HCT116 (cell line): ENCODE data around the gene FARP1. TPM values are rescaled to one million over a fixed set of nuclear protein-coding genes. Genes with fewer than 3 reads are reported as not detected.

Source experiments
- ATAC-seq: fragments of 200-7000 bp; cut with Tn5 transposase; 2 replicates; pipeline ENCODE4 v1.9.1; 2020; ENCODE audit warnings: mild to moderate bottlenecking, moderate library complexity
- BruUV-seq: library from RNA; stranded (reverse); fragments of 400-500 nt; replicated peaks from 2 replicates; lab custom pipeline; 2021; lab: Mats Ljungman, UMichigan
- CTCF ChIA-PET: fragments of 300-600 bp; sonication (Branson Sonifier 250); formaldehyde crosslinking; loops from one replicate; lab custom pipeline; 2021; ENCODE audit warnings: antibody characterized with exemption; lab: Charles Lee
- POLR2A ChIA-PET: fragments of 300-600, 350-600 bp; sonication (Branson Sonifier 250); formaldehyde crosslinking; loops from one replicate; lab custom pipeline; 2021; ENCODE audit warnings: antibody characterized with exemption; lab: Charles Lee
- RAD21 ChIA-PET, 2 experiments: fragments of 300-600 bp; sonication (Branson Sonifier 250); formaldehyde crosslinking; loops; one replicate each; lab custom pipeline; 2023; ENCODE audit warnings: low total read pairs in 2 of 2; ENCODE audit not compliant: uncharacterized antibody in 2 of 2, unreplicated experiment in 2 of 2, low non-redundant PET in 1 of 2; lab: Charles Lee
- DNase-seq: peaks from one replicate; pipeline ENCODE4 v3.0.0-alpha.2; 2010; ENCODE audit warnings: low read depth, low spot score
- H2AFZ ChIP-seq: fragments of 200-600 bp; shearing (Covaris generic), sonication (generic); 2 replicates; pipeline ENCODE4 v1.6.1; 2017; ENCODE audit warnings: low read depth, mixed run types, mixed read lengths, antibody characterized with exemption, low read length; ENCODE audit not compliant: poor library complexity, severe bottlenecking
- H3K27ac ChIP-seq: 2 replicates; pipeline ENCODE4 v1.5.1; 2012; ENCODE audit warnings: low read depth, low read length
- H3K27me3 ChIP-seq: fragments of 200-600 bp; sonication (generic); 2 replicates; pipeline ENCODE4 v1.6.1; 2016; ENCODE audit warnings: mixed run types, low read length, mixed read lengths; ENCODE audit not compliant: insufficient read depth
- H3K36me3 ChIP-seq, 2 experiments: fragments of 200-500 bp in 1 of 2; fragments of 200-600 bp in 1 of 2; sonication (Bioruptor generic) in 1 of 2; sonication (generic) in 1 of 2; 2 replicates each; pipeline versions ENCODE4 v1.5.1 to v1.6.1; 2014 to 2016; ENCODE audit warnings: low read length in 2 of 2, inconsistent platforms in 1 of 2, mixed read lengths in 1 of 2, mixed run types in 1 of 2; ENCODE audit not compliant: insufficient read depth in 2 of 2, control insufficient read depth in 1 of 2
- H3K4me1 ChIP-seq, 2 experiments: fragments of 200-600 bp in 1 of 2; sonication (generic) in 1 of 2; 2 replicates each; pipeline versions ENCODE4 v1.5.1 to v1.6.1; 2012 to 2017; ENCODE audit warnings: low read length in 2 of 2, inconsistent platforms in 1 of 2, mild to moderate bottlenecking in 1 of 2, mixed read lengths in 1 of 2, mixed run types in 1 of 2, moderate library complexity in 1 of 2; ENCODE audit not compliant: insufficient read depth in 2 of 2, control insufficient read depth in 1 of 2
- H3K4me2 ChIP-seq: fragments of 200-600 bp; sonication (generic); 2 replicates; pipeline ENCODE4 v1.6.1; 2017; ENCODE audit warnings: mixed run types, low read length, mixed read lengths
- H3K4me3 ChIP-seq, 2 experiments: fragments of 200-600 bp in 1 of 2; sonication (generic) in 1 of 2; replicated peaks in 1 of 2; 2 replicates each; pipeline ENCODE4 v1.5.1; 2011 to 2016; ENCODE audit warnings: low read length in 2 of 2, control low read depth in 1 of 2, low read depth in 1 of 2, mild to moderate bottlenecking in 1 of 2, mixed read lengths in 1 of 2, mixed run types in 1 of 2
- H3K79me2 ChIP-seq: fragments of 200-600 bp; sonication (generic); 2 replicates; pipeline ENCODE4 v1.6.1; 2017; ENCODE audit warnings: mild to moderate bottlenecking, mixed run types, low read length, moderate library complexity, mixed read lengths; ENCODE audit not compliant: insufficient read depth
- H3K9ac ChIP-seq: fragments of 200-600 bp; sonication (generic); 2 replicates; pipeline ENCODE4 v1.6.1; 2016; ENCODE audit warnings: low read length, mixed read lengths
- H3K9me2 ChIP-seq: fragments of 200-600 bp; sonication (generic), shearing (Covaris generic); 2 replicates; pipeline ENCODE4 v1.6.1; 2017; ENCODE audit warnings: mixed run types, mild to moderate bottlenecking, moderate library complexity; ENCODE audit not compliant: insufficient read depth
- H3K9me3 ChIP-seq, 2 experiments: fragments of 200-500 bp in 1 of 2; fragments of 200-600 bp in 1 of 2; sonication (Bioruptor generic) in 1 of 2; sonication (generic) in 1 of 2; 2 replicates each; pipeline ENCODE4 v1.6.1; 2014 to 2017; ENCODE audit warnings: low read length in 2 of 2, mixed read lengths in 2 of 2, inconsistent platforms in 1 of 2, low read depth in 1 of 2, mild to moderate bottlenecking in 1 of 2, mixed run types in 1 of 2, moderate library complexity in 1 of 2; ENCODE audit not compliant: control insufficient read depth in 1 of 2, insufficient read depth in 1 of 2
- H4K20me1 ChIP-seq: fragments of 200-600 bp; sonication (generic), shearing (Covaris generic); 2 replicates; pipeline ENCODE4 v1.6.1; 2017; ENCODE audit warnings: mixed run types, mild to moderate bottlenecking, moderate library complexity; ENCODE audit not compliant: insufficient read depth
- CBX3 ChIP-seq: IDR thresholded peaks from 2 replicates; pipeline ENCODE4 v1.6.1; 2012; ENCODE audit warnings: low read depth
- CEBPB ChIP-seq: IDR thresholded peaks from 2 replicates; pipeline ENCODE4 v1.6.1; 2012; ENCODE audit warnings: low read depth
- CTCF ChIP-seq, 3 experiments: fragments of 200-600 bp in 1 of 3; sonication (generic) in 1 of 3; IDR thresholded peaks in 2 of 3; conservative IDR thresholded peaks in 1 of 3; 2 replicates each; pipeline ENCODE4 v1.5.1; 2012 to 2017; ENCODE audit warnings: low read depth in 2 of 3, low read length in 2 of 3, antibody characterized with exemption in 1 of 3, borderline replicate concordance in 1 of 3, control low read depth in 1 of 3, mild to moderate bottlenecking in 1 of 3, mixed read lengths in 1 of 3, mixed run types in 1 of 3, moderate library complexity in 1 of 3; ENCODE audit not compliant: insufficient read depth in 1 of 3
- EGR1 ChIP-seq: IDR thresholded peaks from 2 replicates; pipeline ENCODE4 v1.6.1; 2012; ENCODE audit warnings: low read depth
- ELF1 ChIP-seq: IDR thresholded peaks from 2 replicates; pipeline ENCODE4 v1.6.1; 2012; ENCODE audit warnings: low read depth, borderline replicate concordance
- EZH2 ChIP-seq: fragments of 200-600 bp; sonication (generic); IDR thresholded peaks from 2 replicates; pipeline ENCODE4 v1.6.1; 2017; ENCODE audit warnings: antibody characterized with exemption, mixed run types
- POLR2A ChIP-seq: IDR thresholded peaks from 2 replicates; pipeline ENCODE4 v1.7.0; 2011; ENCODE audit warnings: borderline replicate concordance; ENCODE audit not compliant: insufficient read depth, insufficient read length; ENCODE audit errors: extremely low read depth
- POLR2AphosphoS5 ChIP-seq: IDR thresholded peaks from 2 replicates; pipeline ENCODE4 v1.6.1; 2011; ENCODE audit warnings: mild to moderate bottlenecking, low read depth, low read length, moderate library complexity
- REST ChIP-seq: IDR thresholded peaks from 2 replicates; pipeline ENCODE4 v1.6.1; 2012; ENCODE audit warnings: low read depth
- TCF7L2 ChIP-seq: IDR thresholded peaks from 2 replicates; pipeline ENCODE4 v1.7.0; 2011; ENCODE audit warnings: borderline replicate concordance, inconsistent platforms; ENCODE audit not compliant: insufficient read depth, insufficient read length; ENCODE audit errors: extremely low read depth
- ZBTB33 ChIP-seq: IDR thresholded peaks from 2 replicates; pipeline ENCODE4 v1.6.1; 2011; ENCODE audit warnings: mild to moderate bottlenecking, low read length, moderate library complexity; ENCODE audit not compliant: insufficient replicate concordance; ENCODE audit errors: extremely low read depth
- ZFX ChIP-seq: fragments of 450-650 bp; IDR thresholded peaks from 2 replicates; pipeline ENCODE4 v1.6.1; 2017
- ZNF274 ChIP-seq: fragments of 200-500 bp; sonication (Bioruptor generic); IDR thresholded peaks from 2 replicates; pipeline ENCODE4 v1.6.1; 2014; ENCODE audit warnings: mild to moderate bottlenecking, low read depth, low read length, inconsistent platforms
- intact Hi-C: fragments of 100-400 bp; cut with micrococcal nuclease; formaldehyde crosslinking; loops from 2 replicates; pipeline ENCODE4 v1.10.0; 2022
- total RNA-seq: library from RNA; stranded (reverse); gene quantifications from one replicate; pipeline ENCODE4 v1.2.1, GENCODE V29; 2021; ENCODE audit not compliant: unreplicated experiment

FARP1 gene
- total RNA-seq, 1 experiment from 2014 or later: 30.5 TPM

GRCh38 chr13:98213354-98213753, 70.5 kb downstream of the FARP1 start:
- no peaks in the 10 kb centered on the region for H3K9me2 ChIP-seq
- no peaks in the 10 kb centered on the region for H4K20me1 ChIP-seq
- RAD21 ChIA-PET: no interaction called here
- DNase-seq: no peak
- no peak overlapping the region for H3K27ac ChIP-seq
- peaks cover 27 to 30% of the 10 kb centered on the region in 2 experiments for H3K4me1 ChIP-seq
- no peak for ATAC-seq
- CTCF ChIA-PET: no interaction called here
- H3K36me3 ChIP-seq: no peaks in the 10 kb centered on the region
- H3K4me3 ChIP-seq: no peak overlapping the region
- no peak overlapping the region for H3K4me2 ChIP-seq
- intact Hi-C loops: no loop called here
- TF ChIP-seq TCF7L2 (no peak), CEBPB (no peak), POLR2A (no peak), EGR1 (no peak), CBX3 (no peak), REST (no peak), ZFX (no peak), ZBTB33 (no peak), ELF1 (no peak), POLR2AphosphoS5 (no peak), ZNF274 (no peak), EZH2 (no peak), CTCF (IDR thresholded peaks at IDR 0.05 in 2 of 3, conservative IDR thresholded peaks at IDR 0.05 in 1 of 3; ENCODE audit: borderline replicate concordance in 1 of 3, insufficient read depth in 1 of 3, low read depth in 2 of 3, low read length in 2 of 3) (no peak)
- POLR2A ChIA-PET: no interaction called here
- no peak overlapping the region for H2AFZ ChIP-seq
- H3K27me3 ChIP-seq: no peaks in the 10 kb centered on the region
- H3K9ac ChIP-seq: no peak overlapping the region
- no peaks in the 10 kb centered on the region for H3K79me2 ChIP-seq
- peaks cover 0 to 5% of the 10 kb centered on the region in 2 experiments; a peak in 1 of 4 replicates for H3K9me3 ChIP-seq
- no TSS peak for BruUV-seq
